Stimulated activated CD4-positive, alpha-beta T cell treated with anti-CD3 and anti-CD28 coated beads, Interleukin-4, amount 100 ng/mL, for 48 hours (primary cell): Measurements from ENCODE around the gene RAB8A.

Experiments
- DNase-seq, 2 donors: peaks; one replicate each; pipeline ENCODE4 v3.0.0-alpha.2; 2020; ENCODE audit warnings: low read depth in 2 of 2

Gene RAB8A

GRCh38 chr19:16112778-16113177 is 1.1 kb downstream of the RAB8A start:
- no peak for DNase-seq

DNA sequence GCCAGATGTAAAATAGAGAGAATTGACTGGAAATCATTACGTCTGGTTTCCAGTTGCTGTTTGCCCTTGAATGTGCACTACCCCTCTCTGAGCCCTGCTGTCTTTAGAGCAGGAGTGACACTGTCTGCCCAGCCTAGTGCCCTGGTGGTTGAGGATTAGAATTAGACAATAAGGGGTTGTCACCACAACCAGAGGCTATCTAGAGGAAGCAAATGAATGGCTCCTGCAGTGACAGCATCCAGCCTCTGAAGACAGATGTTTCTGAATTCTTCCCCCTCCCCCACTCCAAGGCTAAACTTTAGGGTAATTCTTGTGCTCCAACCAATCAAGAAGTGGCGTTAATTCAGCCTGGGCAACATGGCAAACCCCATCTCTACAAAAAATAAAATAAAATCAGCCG is 2.0 kb downstream of the RAB8A start:
- no peak for DNase-seq

DNA sequence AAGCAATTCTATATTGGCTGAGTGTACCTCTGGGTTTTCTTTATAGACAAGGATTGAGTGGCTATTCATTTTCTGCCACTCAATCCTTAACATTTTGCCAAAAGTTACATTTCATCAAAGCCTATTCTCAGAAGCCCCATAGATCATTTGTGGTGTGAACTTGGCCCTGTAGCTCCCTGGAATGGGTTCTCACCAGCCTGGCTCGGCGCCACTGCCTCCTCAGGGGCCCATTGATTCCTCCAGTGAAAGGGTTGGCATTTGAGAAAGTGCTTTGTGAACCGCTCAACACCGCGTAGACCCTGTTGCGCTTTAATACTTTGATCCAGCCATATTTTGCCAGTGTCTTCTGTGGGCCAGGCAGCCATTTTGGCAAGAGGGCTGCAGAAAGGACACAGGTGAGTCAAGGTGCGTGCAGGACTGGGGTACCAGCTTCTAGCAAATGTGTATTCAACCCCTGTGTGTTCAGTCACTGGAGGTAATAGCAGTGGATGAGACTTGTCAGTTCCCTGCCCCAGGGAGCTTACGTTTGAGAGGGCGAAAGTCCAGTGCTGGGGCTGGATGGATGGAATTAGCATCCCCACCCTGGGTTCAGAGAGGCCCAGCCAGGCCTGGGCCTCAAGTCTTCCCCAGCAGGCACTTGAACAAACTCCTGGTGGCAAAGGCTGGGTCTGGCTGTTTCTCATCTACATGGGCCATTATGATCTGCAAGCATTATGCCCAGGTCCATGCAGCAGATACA is 3.8 kb downstream of the RAB8A start:
- no peak for DNase-seq

- no peak for DNase-seq
These were observed 4.4 kb downstream of the RAB8A start for GRCh38 chr19:16116067-16116466.

- no peak for DNase-seq
These were observed 5.9 kb downstream of the RAB8A start for GRCh38 chr19:16117594-16118033.

DNA sequence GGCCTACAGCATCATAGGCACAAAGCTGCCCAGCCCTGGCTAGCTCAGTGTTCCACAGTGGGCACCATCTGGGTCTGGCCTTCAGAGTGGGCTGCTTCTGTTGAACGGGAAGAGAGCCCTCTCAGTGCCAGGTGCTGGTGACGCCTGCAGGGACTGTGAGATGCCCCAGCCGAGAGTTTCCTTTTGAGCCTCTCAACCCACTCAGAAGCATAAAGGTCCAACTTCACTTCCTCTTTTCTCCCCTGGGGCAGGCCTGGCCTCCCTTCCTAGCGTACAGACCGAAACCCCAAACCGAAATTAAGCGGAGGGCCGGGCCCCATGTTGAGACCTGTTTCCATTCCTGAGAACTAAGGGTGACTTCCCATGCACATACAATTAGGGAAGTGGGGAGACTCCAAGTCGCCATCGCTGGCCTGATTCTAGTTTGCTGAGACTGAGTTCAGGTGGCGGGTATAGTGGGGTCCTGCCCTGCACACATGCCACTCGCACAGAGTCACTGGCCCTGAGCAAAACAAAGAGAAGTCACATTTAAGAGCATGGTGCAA is 6.9 kb downstream of the RAB8A start:
- peak; percentile 42 to 59 for DNase-seq

DNA sequence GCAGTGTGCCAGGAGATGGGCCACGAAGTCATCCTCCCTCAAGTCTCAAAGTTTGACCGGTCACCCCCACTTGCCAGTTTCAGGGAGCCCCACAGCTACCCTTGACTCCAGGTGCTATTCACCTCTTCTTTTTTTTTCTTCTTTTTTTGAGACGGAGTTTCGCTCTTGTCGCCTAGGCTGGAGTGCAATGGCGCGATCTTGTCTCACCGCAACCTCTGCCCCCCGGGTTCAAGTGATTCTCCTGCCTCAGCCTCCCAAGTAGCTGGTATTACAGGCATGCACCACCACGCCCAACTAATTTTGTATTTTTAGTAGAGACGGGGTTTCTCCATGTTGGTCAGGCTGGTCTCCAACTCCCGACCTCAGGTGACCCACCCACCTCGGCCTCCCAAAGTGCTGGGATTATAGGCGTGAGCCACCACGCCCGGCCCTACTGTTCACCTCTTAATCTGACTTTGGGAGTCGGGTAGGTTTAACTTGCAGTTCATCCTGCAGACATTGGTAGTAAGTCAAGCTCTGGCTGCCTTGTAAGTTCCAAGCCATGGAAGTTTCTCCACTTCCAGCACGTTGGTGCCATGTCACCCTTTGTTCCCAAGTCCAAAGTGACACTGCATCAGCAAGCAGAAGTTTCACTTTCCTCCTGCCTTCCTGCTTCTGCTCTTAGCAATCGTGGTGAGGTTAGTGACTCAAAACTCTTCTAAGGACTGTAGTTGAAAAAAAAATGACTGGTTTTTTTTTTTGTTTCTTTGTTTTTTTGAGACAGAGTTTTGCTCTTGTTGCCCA is 7.6 kb downstream of the RAB8A start:
- peak in 1 of 2 donors; percentile 42 for DNase-seq

GRCh38 chr19:16121141-16121540 is 9.5 kb downstream of the RAB8A start:
- DNase-seq, result no peak

DNA sequence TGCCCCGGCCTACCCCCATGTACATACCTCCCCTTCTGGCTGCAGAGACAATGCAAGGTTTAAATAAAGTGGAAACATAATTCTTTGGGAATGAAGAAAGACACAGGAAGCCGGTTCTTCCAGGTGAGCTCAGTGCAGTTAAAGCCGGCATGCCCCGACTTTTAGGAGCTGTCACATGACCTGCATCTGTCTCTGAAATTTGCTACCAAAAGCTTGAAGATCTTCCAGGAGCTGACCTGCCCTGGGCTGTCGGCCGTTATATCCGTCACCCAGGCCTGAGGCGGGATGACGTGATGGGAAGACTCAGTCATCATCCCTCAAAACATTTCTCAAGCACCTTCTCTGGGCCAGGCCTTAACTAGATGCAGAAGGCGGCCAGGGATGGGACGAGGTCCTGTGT is 10.3 kb downstream of the RAB8A start:
- DNase-seq, result no peak

DNA sequence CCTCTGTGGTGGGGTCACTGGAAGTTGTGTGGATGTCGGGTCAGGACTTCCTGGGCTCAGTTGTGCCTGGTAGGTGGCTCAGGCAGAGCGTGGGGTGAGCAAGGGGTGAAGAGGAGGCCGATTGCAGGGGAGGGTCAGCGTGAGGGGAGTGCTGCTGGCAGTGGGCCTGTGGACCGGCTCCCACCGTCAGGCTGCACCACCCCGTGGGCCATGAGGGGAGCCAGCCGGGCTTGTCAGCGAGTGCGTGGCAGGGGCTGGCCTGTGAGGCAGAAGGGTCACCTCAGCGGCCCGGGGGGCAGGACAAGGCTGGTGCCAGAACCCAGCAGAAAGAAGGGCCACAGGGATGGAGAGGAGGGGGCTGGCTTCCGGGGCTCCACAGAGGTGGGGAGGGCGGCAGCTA is 13.3 kb downstream of the RAB8A start:
- no peak for DNase-seq

- DNase-seq, result no peak
These were observed 14.2 kb downstream of the RAB8A start for GRCh38 chr19:16125737-16126495.

DNA sequence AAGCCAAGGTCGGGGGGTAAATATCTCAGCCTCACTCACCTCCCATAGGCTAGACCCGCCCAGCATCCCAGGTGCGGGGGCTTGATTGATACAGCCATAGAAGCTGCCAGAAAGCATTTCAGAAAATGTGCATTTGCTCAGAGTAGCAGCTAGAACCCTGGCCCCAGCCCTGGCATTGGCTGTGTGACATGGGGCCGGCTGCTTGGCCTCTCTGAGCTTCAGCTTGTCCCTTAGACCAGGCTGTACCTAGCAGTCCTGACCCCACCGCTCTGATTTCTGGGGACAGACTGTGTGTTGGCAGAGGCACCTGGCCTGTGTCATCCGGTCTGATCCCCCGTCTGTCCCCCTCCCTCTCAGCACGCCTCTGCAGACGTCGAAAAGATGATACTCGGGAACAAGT is 15.4 kb downstream of the RAB8A start:
- no peak for DNase-seq

GRCh38 chr19:16127776-16128371 is 16.2 kb downstream of the RAB8A start:
- DNase-seq, result no peak

DNA sequence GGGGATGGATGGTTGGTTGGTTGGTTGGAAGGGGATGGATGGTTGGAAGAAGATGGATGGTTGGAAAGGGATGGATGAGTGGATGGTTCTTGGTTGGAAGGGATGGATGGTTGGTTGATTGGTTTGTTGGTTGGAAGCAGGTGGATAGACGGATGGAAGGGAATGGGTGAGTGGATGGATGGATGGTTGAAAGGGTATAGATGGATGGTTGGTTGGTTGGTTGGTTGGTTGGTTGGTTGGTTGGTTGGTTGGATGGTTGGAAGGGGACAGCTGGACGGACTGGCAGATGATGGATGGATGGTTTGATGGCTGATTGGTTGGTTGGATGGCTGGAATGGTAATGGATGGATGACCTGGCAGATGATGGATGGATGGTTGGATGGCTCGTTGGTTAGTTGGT is 20.0 kb downstream of the RAB8A start:
- no peak for DNase-seq

- no peak for DNase-seq
These were observed 22.1 kb downstream of the RAB8A start for GRCh38 chr19:16133818-16134217.

GRCh38 chr19:16134510-16134909 is 22.8 kb downstream of the RAB8A start:
- no peak for DNase-seq

DNA sequence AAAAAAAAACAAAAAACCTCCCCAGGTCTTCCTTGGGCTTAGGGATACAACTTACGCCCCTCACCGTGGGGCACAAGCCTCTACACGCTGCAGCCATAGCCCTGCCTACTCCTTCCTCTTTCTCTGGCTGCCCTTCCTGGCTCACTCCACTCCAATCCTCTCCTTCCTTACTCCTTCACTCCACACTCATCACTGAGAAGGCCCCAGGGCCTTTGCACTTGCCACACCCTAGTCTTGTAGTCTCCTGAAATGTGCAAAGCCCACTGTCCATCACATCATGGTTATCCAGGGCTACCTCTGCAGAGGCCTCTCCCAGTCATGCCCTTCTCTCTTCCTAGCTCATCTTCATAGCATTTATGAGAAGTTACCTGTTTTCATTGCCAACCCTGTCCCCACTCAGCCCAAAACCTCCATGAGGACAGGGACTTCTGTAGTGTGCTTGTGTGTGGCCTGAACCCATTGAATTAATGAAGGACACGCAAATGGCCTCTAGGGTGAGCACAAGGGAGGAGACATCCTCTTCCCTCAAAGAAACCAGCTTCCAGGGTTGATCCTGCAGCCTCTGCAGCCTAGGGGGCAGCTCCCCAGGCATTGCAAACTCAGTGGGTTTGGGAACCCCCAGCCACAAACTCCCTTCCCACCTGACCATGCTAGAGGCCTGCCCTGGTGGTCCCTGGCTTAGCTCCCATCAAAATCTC is 23.9 kb downstream of the RAB8A start:
- no peak for DNase-seq

GRCh38 chr19:16136185-16136999 is 24.7 kb downstream of the RAB8A start:
- no peak for DNase-seq

- DNase-seq, result no peak
These were observed 28.1 kb downstream of the RAB8A start for GRCh38 chr19:16139752-16140151.

DNA sequence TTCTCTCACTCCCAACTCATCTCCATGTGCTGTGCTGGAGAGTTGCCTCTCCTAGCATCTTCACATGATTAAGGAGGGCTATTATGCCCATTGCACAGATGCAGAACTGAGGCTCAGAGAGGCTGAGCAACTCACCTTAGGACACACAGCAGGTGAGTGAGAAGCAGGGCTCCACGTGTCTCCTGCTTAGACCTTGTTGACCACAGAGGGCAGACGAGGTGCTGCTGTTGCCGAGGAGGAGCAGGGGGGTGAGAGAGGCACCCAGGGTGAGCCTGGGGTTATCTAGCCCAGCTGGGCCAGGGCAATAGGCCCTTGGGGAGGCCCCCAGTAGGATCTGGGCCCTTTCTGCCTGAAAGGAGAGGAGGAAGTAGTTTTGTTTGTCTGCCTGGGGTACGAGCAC is 29.4 kb downstream of the RAB8A start:
- no peak for DNase-seq
